CD4-positive, alpha-beta T cell treated with Interleukin-15 for 4 hours (primary cell): ENCODE data around the gene TSPAN17.
"Not testable (repeated sequence)": the region's sequence is repeated elsewhere in the genome, so short reads cannot be mapped to it uniquely, and the experiment has no call there.

Experiments
- DNase-seq: peaks from one replicate; pipeline ENCODE4 v3.0.0-alpha.2; 2020; ENCODE audit warnings: low spot score

TSPAN17 gene

GRCh38 chr5:176647030-176647842 is at the start of gene TSPAN17:
TSPAN17 (plus strand) TSS chr5:176647484; CDS start chr5:176647616, 132 bp downstream.
- DNase-seq = peak; percentile 99

GRCh38 chr5:176599749-176600430 is 47.4 kb upstream of the TSPAN17 start:
- DNase-seq = not testable (repeated sequence)

GRCh38 chr5:176601901-176602482 is 45.3 kb upstream of the TSPAN17 start:
- no peak for DNase-seq

GRCh38 chr5:176603091-176603490 is 44.2 kb upstream of the TSPAN17 start:
- no peak for DNase-seq

- DNase-seq = no peak
Measured at GRCh38 chr5:176606032-176606431, 41.3 kb upstream of the TSPAN17 start.

- no peak for DNase-seq
Measured at GRCh38 chr5:176606875-176607274, 40.4 kb upstream of the TSPAN17 start.

GRCh38 chr5:176608142-176608705 is 39.1 kb upstream of the TSPAN17 start:
- no peak for DNase-seq

GRCh38 chr5:176608937-176609723 is 38.2 kb upstream of the TSPAN17 start:
- DNase-seq = no peak

- peak; percentile 37 for DNase-seq
Measured at GRCh38 chr5:176609724-176610434, 37.4 kb upstream of the TSPAN17 start, which contains the start of gene GPRIN1. GPRIN1 (minus strand) TSS chr5:176610156; CDS start chr5:176599834, 10,322 bp downstream.

GRCh38 chr5:176610435-176610773 is 36.9 kb upstream of the TSPAN17 start:
- no peak for DNase-seq

- DNase-seq = peak; percentile 47
Measured at GRCh38 chr5:176611435-176611834, 35.8 kb upstream of the TSPAN17 start.

GRCh38 chr5:176612008-176612407 is 35.3 kb upstream of the TSPAN17 start:
- no peak for DNase-seq

GRCh38 chr5:176612855-176613254 is 34.4 kb upstream of the TSPAN17 start:
- DNase-seq = no peak

- no peak for DNase-seq
Measured at GRCh38 chr5:176614805-176615478, 32.3 kb upstream of the TSPAN17 start.

GRCh38 chr5:176616511-176616910 is 30.8 kb upstream of the TSPAN17 start:
- DNase-seq = no peak

GRCh38 chr5:176618783-176619182 is 28.5 kb upstream of the TSPAN17 start:
- DNase-seq = no peak

- peak; percentile 76 for DNase-seq
Measured at GRCh38 chr5:176619203-176619568, 28.1 kb upstream of the TSPAN17 start.

- DNase-seq = no peak
Measured at GRCh38 chr5:176619569-176620332, 27.5 kb upstream of the TSPAN17 start.

- no peak for DNase-seq
Measured at GRCh38 chr5:176620333-176620981, 26.8 kb upstream of the TSPAN17 start.
